Activated T-cell treated with anti-CD3 and anti-CD28 coated beads for 48 hours (primary cell): ENCODE measurements around the gene ABCA3.
"Not testable (repeated sequence)": the region's sequence is repeated elsewhere in the genome, so short reads cannot be mapped to it uniquely, and the experiment has no call there.

Experiments
- DNase-seq: peaks from one replicate; pipeline ENCODE4 v3.0.0-alpha.2; 2020; ENCODE audit warnings: low read depth

ABCA3 gene

GRCh38 chr16:2340564-2341455 is at the start of gene ABCA3:
TSS of gene ABCA3 (minus strand) at chr16:2340728. CDS start at chr16:2326466, 14,262 bp downstream.
- peak; percentile 99 for DNase-seq

GRCh38 chr16:2388875-2389433 is 48.4 kb upstream of the ABCA3 start:
- no peak for DNase-seq

GRCh38 chr16:2388139-2388874 is 47.8 kb upstream of the ABCA3 start:
- DNase-seq: no peak

- DNase-seq: no peak
These were observed 46.5 kb upstream of the ABCA3 start for GRCh38 chr16:2386990-2387389.

GRCh38 chr16:2385982-2386381 is 45.5 kb upstream of the ABCA3 start:
- not testable (repeated sequence) for DNase-seq

- DNase-seq: no peak
These were observed 44.8 kb upstream of the ABCA3 start for GRCh38 chr16:2385190-2385836.

- DNase-seq: no peak
These were observed 43.9 kb upstream of the ABCA3 start for GRCh38 chr16:2384426-2384825.

GRCh38 chr16:2383501-2383900 is 43.0 kb upstream of the ABCA3 start:
- no peak for DNase-seq

GRCh38 chr16:2374644-2375043 is 34.1 kb upstream of the ABCA3 start:
- DNase-seq: no peak

GRCh38 chr16:2373176-2373575 is 32.6 kb upstream of the ABCA3 start:
- no peak for DNase-seq

- no peak for DNase-seq
These were observed 32.2 kb upstream of the ABCA3 start for GRCh38 chr16:2372684-2373083.

GRCh38 chr16:2371421-2371820 is 30.9 kb upstream of the ABCA3 start:
- DNase-seq: no peak

GRCh38 chr16:2370721-2371120 is 30.2 kb upstream of the ABCA3 start:
- no peak for DNase-seq

- DNase-seq: no peak
These were observed 26.3 kb upstream of the ABCA3 start for GRCh38 chr16:2366660-2367309.

GRCh38 chr16:2365397-2366294 is 25.1 kb upstream of the ABCA3 start:
- DNase-seq: no peak

- DNase-seq: no peak
These were observed 24.2 kb upstream of the ABCA3 start for GRCh38 chr16:2364638-2365210.

- no peak for DNase-seq
These were observed 21.7 kb upstream of the ABCA3 start for GRCh38 chr16:2362218-2362617.

GRCh38 chr16:2361129-2361528 is 20.6 kb upstream of the ABCA3 start:
- no peak for DNase-seq

- DNase-seq: no peak
These were observed 19.4 kb upstream of the ABCA3 start for GRCh38 chr16:2359919-2360318.

GRCh38 chr16:2358811-2359210 is 18.3 kb upstream of the ABCA3 start:
- DNase-seq: no peak
